Left lung (tissue), 10 donors: ENCODE results near the gene TRAPPC5. TPM values are rescaled to one million over a fixed set of nuclear protein-coding genes. Genes with fewer than 3 reads are reported as not detected.

Source experiments
- ATAC-seq: fragments of 200-7000 bp; cut with Tn5 transposase; one replicate; pipeline ENCODE4 v1.9.1; 2020; ENCODE audit warnings: moderate library complexity
- DNase-seq, 4 donors: peaks; one replicate each; pipeline ENCODE4 v3.0.0-alpha.2; 2013 to 2020
- H3K27ac ChIP-seq, 2 donors: fragments of 200-600 bp; sonication (generic) in 1 of 2; one replicate each; pipeline versions ENCODE4 v1.5.0 to v1.8.0; 2020 to 2021
- H3K27me3 ChIP-seq, 2 donors: fragments of 200-600 bp; sonication (generic) in 1 of 2; one replicate each; pipeline versions ENCODE4 v1.5.0 to v1.8.0; 2020 to 2021
- H3K36me3 ChIP-seq, 2 donors: fragments of 200-600 bp; sonication (generic) in 1 of 2; one replicate each; pipeline versions ENCODE4 v1.5.0 to v1.8.0; 2020 to 2021
- H3K4me1 ChIP-seq, 2 donors: fragments of 200-600 bp; one replicate each; pipeline ENCODE4 v1.8.0; 2021
- H3K4me3 ChIP-seq, 2 donors: fragments of 200-600 bp; sonication (generic) in 1 of 2; one replicate each; pipeline versions ENCODE4 v1.5.0 to v1.8.0; 2020 to 2021; ENCODE audit warnings: mild to moderate bottlenecking in 1 of 2
- H3K9me3 ChIP-seq, 2 donors: fragments of 200-600 bp; sonication (generic) in 1 of 2; one replicate each; pipeline versions ENCODE4 v1.5.0 to v1.8.0; 2020 to 2021
- intact Hi-C, 2 donors: fragments of 100-400 bp; cut with DNase I; formaldehyde crosslinking; loops; one replicate each; pipeline versions ENCODE4 v1.11.2 to v1.14.2; 2022
- polyA plus RNA-seq, 6 donors: library from polyadenylated mRNA; unstranded; fragments of 120-200 nt; gene quantifications; one replicate each; pipeline ENCODE4 v1.2.1, GENCODE V29; 2013; ENCODE audit not compliant: insufficient read length in 6 of 6
- total RNA-seq, 2 donors: library from RNA; stranded (reverse); fragmentation: NEBNext Ultra II Directional; extraction: Animal tissue kit (Norgen Biotek cat#: 25700); gene quantifications; one replicate each; pipeline ENCODE4 v1.2.1, GENCODE V29; 2021
- TF ChIP-seq, protein P1 (sequence below), 2 donors: fragments of 200-600 bp; sonication (generic) in 1 of 2; IDR thresholded peaks; one replicate each; pipeline versions ENCODE4 v1.5.0 to v1.8.0; 2021; ENCODE audit warnings: antibody characterized with exemption in 2 of 2
- donor health status: DM: no; HTN: yes; CAD: no.
- donor health status: DM: no; HTN: no; CAD: no.

Gene TRAPPC5
- total and polyA plus RNA-seq, 8 donors = 25.7 to 106 (median 42.8) TPM

DNA sequence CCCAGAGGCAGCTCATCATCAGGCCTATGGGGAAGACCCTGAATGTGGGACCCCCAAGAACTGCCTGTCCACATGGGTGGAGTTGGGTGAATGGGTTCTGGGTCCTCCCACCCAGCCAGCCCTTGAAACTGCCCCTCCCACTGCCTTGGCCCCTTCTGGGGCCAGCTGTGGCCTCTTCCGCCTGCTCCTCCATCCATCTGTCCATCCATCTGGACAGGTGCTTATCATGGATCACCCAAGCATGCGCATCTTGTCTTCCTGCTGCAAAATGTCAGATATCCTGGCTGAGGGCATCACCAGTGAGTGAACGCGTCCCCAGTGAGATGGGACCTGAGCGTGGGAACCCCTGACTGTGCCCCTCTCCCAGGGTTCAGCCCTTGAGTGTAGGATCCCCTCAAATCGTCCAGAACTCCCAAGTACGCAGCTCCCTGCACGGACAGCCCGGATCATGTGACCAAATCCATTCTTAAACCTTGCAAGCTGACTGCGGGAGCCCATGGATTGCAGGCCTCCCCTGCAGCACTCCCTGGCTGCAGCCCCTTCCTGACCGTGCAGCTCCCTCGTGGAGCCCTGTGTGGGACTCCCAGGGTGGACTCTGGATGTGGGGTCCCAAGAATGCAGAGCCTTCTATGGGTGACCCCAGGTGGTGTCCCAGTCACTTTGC lies 41.7 kb upstream of the TRAPPC5 start:
- Histone ChIP-seq H3K36me3 (peaks cover 0 to 25% of the 10 kb centered on the region in 2 donors), H3K4me3 (no peak overlapping the region), H3K27ac (no peak overlapping the region), H3K4me1 (peaks cover 0 to 27% of the 10 kb centered on the region in 2 donors), H3K9me3 (no peaks in the 10 kb centered on the region), H3K27me3 (peaks cover 0 to 29% of the 10 kb centered on the region in 2 donors)
- intact Hi-C loops = no loop called here
- TF ChIP-seq, protein P1, sequence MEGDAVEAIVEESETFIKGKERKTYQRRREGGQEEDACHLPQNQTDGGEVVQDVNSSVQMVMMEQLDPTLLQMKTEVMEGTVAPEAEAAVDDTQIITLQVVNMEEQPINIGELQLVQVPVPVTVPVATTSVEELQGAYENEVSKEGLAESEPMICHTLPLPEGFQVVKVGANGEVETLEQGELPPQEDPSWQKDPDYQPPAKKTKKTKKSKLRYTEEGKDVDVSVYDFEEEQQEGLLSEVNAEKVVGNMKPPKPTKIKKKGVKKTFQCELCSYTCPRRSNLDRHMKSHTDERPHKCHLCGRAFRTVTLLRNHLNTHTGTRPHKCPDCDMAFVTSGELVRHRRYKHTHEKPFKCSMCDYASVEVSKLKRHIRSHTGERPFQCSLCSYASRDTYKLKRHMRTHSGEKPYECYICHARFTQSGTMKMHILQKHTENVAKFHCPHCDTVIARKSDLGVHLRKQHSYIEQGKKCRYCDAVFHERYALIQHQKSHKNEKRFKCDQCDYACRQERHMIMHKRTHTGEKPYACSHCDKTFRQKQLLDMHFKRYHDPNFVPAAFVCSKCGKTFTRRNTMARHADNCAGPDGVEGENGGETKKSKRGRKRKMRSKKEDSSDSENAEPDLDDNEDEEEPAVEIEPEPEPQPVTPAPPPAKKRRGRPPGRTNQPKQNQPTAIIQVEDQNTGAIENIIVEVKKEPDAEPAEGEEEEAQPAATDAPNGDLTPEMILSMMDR (IDR thresholded peaks at IDR 0.05) = no peak
- ATAC-seq (no peak), DNase-seq (no peak)

DNA sequence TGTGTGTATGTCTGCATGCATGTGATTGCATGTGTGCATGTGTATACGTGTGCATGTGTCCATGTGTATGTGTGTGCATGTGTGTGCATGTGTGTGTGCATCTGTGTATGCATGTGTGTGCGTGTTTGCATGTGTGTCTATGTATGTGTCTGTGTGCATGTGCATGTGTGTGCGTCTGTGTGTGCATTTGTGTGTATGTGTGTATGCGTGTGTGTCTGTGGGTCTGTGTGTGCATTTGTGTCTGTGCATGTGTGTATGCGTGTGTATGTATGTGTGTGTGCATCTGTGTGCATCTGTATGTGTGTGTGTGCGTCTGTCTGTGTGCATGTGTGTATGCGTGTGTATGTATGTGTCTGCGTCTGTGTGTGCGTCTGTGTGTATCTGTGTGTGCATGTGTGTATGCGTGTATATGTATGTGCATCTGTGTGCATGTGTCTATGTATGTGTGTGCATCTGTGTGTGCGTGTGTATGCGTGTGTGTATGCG lies 40.7 kb upstream of the TRAPPC5 start:
- H3K9me3 ChIP-seq = no peaks in the 10 kb centered on the region
- no peak overlapping the region for H3K27ac ChIP-seq
- peaks cover 0 to 33% of the 10 kb centered on the region in 2 donors for H3K36me3 ChIP-seq
- H3K4me1 ChIP-seq = peaks cover 0 to 36% of the 10 kb centered on the region in 2 donors
- H3K4me3 ChIP-seq = no peak overlapping the region
- intact Hi-C loops = no loop called here
- H3K27me3 ChIP-seq = peaks cover 0 to 29% of the 10 kb centered on the region in 2 donors
- DNase-seq = no peak
- TF ChIP-seq, protein P1 (IDR thresholded peaks at IDR 0.05) = no peak
- ATAC-seq = no peak

DNA sequence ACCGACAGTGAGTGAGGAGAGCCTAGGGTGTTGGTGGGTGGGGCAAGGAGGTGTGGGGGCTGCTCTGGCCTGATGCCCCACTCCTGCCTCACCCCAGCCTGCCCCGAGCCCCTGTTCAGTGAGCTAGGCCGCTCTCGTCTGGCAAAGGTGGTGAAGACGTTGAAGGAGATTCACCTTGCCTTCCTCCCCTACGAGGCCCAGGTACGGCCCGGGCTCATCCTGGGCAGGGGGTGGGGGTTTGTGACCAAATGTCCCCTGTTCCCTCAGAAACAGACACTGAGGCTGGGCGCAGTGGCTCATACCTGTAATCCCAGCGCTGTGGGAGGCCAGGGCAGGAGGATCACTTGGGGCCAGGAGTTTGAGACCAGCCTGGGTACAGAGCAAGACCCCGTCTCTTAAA lies 39.8 kb upstream of the TRAPPC5 start:
- Histone ChIP-seq H3K36me3 (peaks cover 0 to 37% of the 10 kb centered on the region in 2 donors), H3K4me1 (peaks cover 0 to 45% of the 10 kb centered on the region in 2 donors), H3K4me3 (no peak overlapping the region), H3K27ac (no peak overlapping the region), H3K27me3 (peaks cover 0 to 23% of the 10 kb centered on the region in 2 donors), H3K9me3 (no peaks in the 10 kb centered on the region)
- TF ChIP-seq, protein P1 (IDR thresholded peaks at IDR 0.05) = no peak
- peak in 1 of 4 donors; percentile 63 for DNase-seq
- intact Hi-C loops = no loop called here
- no peak for ATAC-seq

DNA sequence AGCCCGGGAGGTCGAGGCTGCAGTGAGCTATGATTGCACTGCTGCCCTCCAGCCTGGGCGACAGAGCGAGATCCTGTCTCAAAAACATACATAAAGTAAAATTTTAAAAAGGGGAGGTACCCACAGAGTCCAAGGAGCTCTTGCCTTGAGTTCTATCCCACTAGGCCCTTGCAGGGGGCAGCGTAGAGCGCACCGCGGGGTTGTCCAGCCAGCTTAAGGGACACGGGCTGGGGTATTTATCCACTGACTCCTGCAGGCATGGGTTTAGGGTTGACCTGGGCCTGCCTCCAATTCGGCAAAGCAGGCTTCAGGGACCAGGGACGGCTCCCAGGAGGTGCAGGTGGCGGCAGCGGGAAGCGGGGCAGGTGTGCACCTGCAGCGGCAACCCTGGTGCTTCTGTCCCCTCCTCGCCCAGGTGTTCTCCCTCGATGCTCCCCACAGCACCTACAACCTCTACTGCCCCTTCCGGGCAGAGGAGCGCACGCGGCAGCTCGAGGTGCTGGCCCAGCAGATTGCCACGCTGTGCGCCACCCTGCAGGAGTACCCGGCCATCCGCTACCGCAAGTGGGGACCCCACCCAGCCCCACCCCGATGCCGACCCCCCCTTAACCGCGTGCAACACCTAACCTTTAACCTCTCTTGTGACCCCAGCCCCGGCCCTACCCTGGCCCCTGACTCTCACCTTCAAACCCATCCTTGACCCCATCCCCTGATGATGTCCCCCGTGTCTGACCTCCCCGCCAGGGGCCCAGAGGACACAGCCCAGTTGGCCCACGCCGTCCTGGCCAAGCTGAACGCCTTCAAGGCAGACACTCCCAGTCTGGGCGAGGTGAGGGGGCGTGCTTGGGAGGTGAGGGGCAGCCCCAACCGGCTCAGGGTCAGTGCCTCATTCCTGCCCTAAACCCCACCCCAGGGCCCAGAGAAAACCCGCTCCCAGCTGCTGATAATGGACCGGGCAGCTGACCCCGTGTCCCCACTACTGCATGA lies 39.0 kb upstream of the TRAPPC5 start:
- H3K36me3 ChIP-seq = peaks cover 0 to 45% of the 10 kb centered on the region in 2 donors
- no peaks in the 10 kb centered on the region for H3K9me3 ChIP-seq
- H3K4me1 ChIP-seq = peaks cover 0 to 45% of the 10 kb centered on the region in 2 donors
- intact Hi-C loops = no loop called here
- ATAC-seq (no peak), DNase-seq (peak in 1 of 4 donors; percentile 73)
- no peak overlapping the region for H3K4me3 ChIP-seq
- H3K27me3 ChIP-seq = peaks cover 0 to 21% of the 10 kb centered on the region in 2 donors
- no peak overlapping the region for H3K27ac ChIP-seq
- TF ChIP-seq, protein P1 (IDR thresholded peaks at IDR 0.05) = no peak
